BLaER1 treated with 17β-estradiol and CSF1 and Interleukin-3, amounts not matched to agents 10 nM and 100 nM (cell line): ENCODE data around the gene DDR1.
A peak's percentile ranks its signal among the peaks of the same experiment; 100 is the strongest.
"Not testable (repeated sequence)": the region's sequence is repeated elsewhere in the genome, so short reads cannot be mapped to it uniquely, and the experiment has no call there.

ENCODE experiments used
- H3K27ac ChIP-seq, 11 experiments: shearing (Covaris generic); formaldehyde crosslinking; 2 replicates each; pipeline ENCODE4 v1.8.1; 2022
- H3K27me3 ChIP-seq, 11 experiments: shearing (Covaris generic); formaldehyde crosslinking; 2 replicates each; pipeline ENCODE4 v1.8.1; 2022
- H3K36me3 ChIP-seq, 11 experiments: shearing (Covaris generic); formaldehyde crosslinking; 2 replicates each; pipeline ENCODE4 v1.8.1; 2022
- H3K4me1 ChIP-seq, 10 experiments: shearing (Covaris generic); formaldehyde crosslinking; 2 replicates each; pipeline ENCODE4 v1.8.1; 2022
- H3K4me2 ChIP-seq, 11 experiments: shearing (Covaris generic); formaldehyde crosslinking; 2 replicates each; pipeline ENCODE4 v1.8.1; 2022
- H3K4me3 ChIP-seq, 10 experiments: shearing (Covaris generic); formaldehyde crosslinking; 2 replicates each; pipeline ENCODE4 v1.8.1; 2022
- H3K9ac ChIP-seq, 11 experiments: shearing (Covaris generic); formaldehyde crosslinking; 2 replicates each; pipeline ENCODE4 v1.8.1; 2022
- H3K9me3 ChIP-seq, 11 experiments: shearing (Covaris generic); formaldehyde crosslinking; replicated peaks in 1 of 11; 2 replicates each; pipeline ENCODE4 v1.8.1; 2022
- H4K20me1 ChIP-seq, 11 experiments: shearing (Covaris generic); formaldehyde crosslinking; 2 replicates each; pipeline ENCODE4 v1.8.1; 2022
- Cebpa-rat ChIP-seq, 11 experiments: shearing (Covaris generic); IDR thresholded peaks; 2 replicates each; pipeline ENCODE4 v1.8.1; 2022

Gene DDR1

GRCh38 chr6:30898750-30899360 lies 14.5 kb downstream of the DDR1 start:
- H3K9ac ChIP-seq, result no peak overlapping the region

GRCh38 chr6:30900863-30901417 lies 16.6 kb downstream of the DDR1 start:
- Histone ChIP-seq H3K9me3 (no peaks in the 10 kb centered on the region), H3K9ac (no peak overlapping the region), H3K36me3 (peaks cover 31 to 43% (median 40%) of the 10 kb centered on the region in 11 experiments), H4K20me1 (no peaks in the 10 kb centered on the region), H3K4me2 (no peak overlapping the region), H3K27ac (no peak overlapping the region), H3K4me3 (no peak overlapping the region), H3K27me3 (no peaks in the 10 kb centered on the region), H3K4me1 (peaks cover 9 to 26% (median 20%) of the 10 kb centered on the region in 10 experiments; a peak in 18 of 20 replicates)
- TF ChIP-seq Cebpa-rat (IDR thresholded peaks at IDR 0.05), result no peak

More at GRCh38 chr6:30898750-30899360, 14.5 kb downstream of the DDR1 start:
- Histone ChIP-seq H4K20me1 (no peaks in the 10 kb centered on the region), H3K4me3 (no peak overlapping the region), H3K9me3 (no peaks in the 10 kb centered on the region), H3K36me3 (peaks cover 31 to 63% (median 61%) of the 10 kb centered on the region in 11 experiments), H3K27me3 (no peaks in the 10 kb centered on the region), H3K27ac (no peak overlapping the region), H3K4me1 (peaks cover 9 to 34% (median 23%) of the 10 kb centered on the region in 10 experiments; a peak in 18 of 20 replicates), H3K4me2 (no peak overlapping the region)
- TF ChIP-seq Cebpa-rat (IDR thresholded peaks at IDR 0.05), result no peak

GRCh38 chr6:30901436-30901835 lies 17.1 kb downstream of the DDR1 start:
- no peak overlapping the region for H3K4me3 ChIP-seq
- peaks cover 9 to 25% (median 19%) of the 10 kb centered on the region in 10 experiments; a peak in 18 of 20 replicates for H3K4me1 ChIP-seq
- H3K36me3 ChIP-seq, result peaks cover 27 to 38% (median 35%) of the 10 kb centered on the region in 11 experiments
- H3K4me2 ChIP-seq, result no peak overlapping the region; a peak in 1 of 22 replicates
- no peaks in the 10 kb centered on the region for H3K9me3 ChIP-seq
- TF ChIP-seq Cebpa-rat (IDR thresholded peaks at IDR 0.05), result no peak
- no peaks in the 10 kb centered on the region for H4K20me1 ChIP-seq
- no peak overlapping the region for H3K9ac ChIP-seq
- no peaks in the 10 kb centered on the region for H3K27me3 ChIP-seq
- H3K27ac ChIP-seq, result no peak overlapping the region

GRCh38 chr6:30902196-30902595 lies 17.9 kb downstream of the DDR1 start:
- H3K4me3 ChIP-seq, H3K27ac ChIP-seq, H4K20me1 ChIP-seq, H3K27me3 ChIP-seq, H3K9me3 ChIP-seq: not testable (repeated sequence)
- Histone ChIP-seq H3K36me3 (peaks cover 22 to 33% (median 30%) of the 10 kb centered on the region in 11 experiments), H3K4me1 (peaks cover 9 to 27% (median 19%) of the 10 kb centered on the region in 10 experiments; a peak in 18 of 20 replicates), H3K9ac (peak overlapping the region in 1 of 11 experiments; percentile 20; a peak in 1 of 22 replicates), H3K4me2 (peak overlapping the region in 9 of 11 experiments; percentile 29 to 84 (median 64); a peak in 17 of 22 replicates)

- no peak for TF ChIP-seq Cebpa-rat (IDR thresholded peaks at IDR 0.05)
- Histone ChIP-seq H3K4me1 (peaks cover 9 to 31% (median 24%) of the 10 kb centered on the region in 10 experiments; a peak in 18 of 20 replicates), H3K9ac (peak overlapping the region in 3 of 11 experiments; percentile 4 to 20 (median 7); a peak in 2 of 22 replicates), H3K4me2 (peak overlapping the region in 10 of 11 experiments; percentile 21 to 84 (median 61); a peak in 18 of 22 replicates), H3K4me3 (no peak overlapping the region), H3K36me3 (peaks cover 18 to 28% (median 25%) of the 10 kb centered on the region in 11 experiments), H3K27ac (peak overlapping the region in 1 of 11 experiments; percentile 4; a peak in 2 of 22 replicates), H3K27me3 (no peaks in the 10 kb centered on the region), H4K20me1 (no peaks in the 10 kb centered on the region), H3K9me3 (no peaks in the 10 kb centered on the region)
These were observed 18.4 kb downstream of the DDR1 start for GRCh38 chr6:30902709-30903108.

GRCh38 chr6:30903236-30903635 lies 18.9 kb downstream of the DDR1 start:
- Histone ChIP-seq H3K36me3 (peaks cover 13 to 22% (median 20%) of the 10 kb centered on the region in 11 experiments), H3K9me3 (no peaks in the 10 kb centered on the region), H3K27ac (no peak overlapping the region), H4K20me1 (no peaks in the 10 kb centered on the region), H3K4me1 (peaks cover 9 to 31% (median 25%) of the 10 kb centered on the region in 10 experiments; a peak in 18 of 20 replicates), H3K27me3 (no peaks in the 10 kb centered on the region), H3K9ac (no peak overlapping the region), H3K4me2 (peak overlapping the region in 9 of 11 experiments; percentile 29 to 84 (median 64); a peak in 17 of 22 replicates), H3K4me3 (no peak overlapping the region)
- no peak for TF ChIP-seq Cebpa-rat (IDR thresholded peaks at IDR 0.05)

GRCh38 chr6:30907290-30907757 lies 23.0 kb downstream of the DDR1 start:
- not testable (repeated sequence) for H3K9me3 ChIP-seq, H4K20me1 ChIP-seq, H3K27me3 ChIP-seq
- Histone ChIP-seq H3K27ac (peak overlapping the region in 6 of 11 experiments; percentile 6 to 76 (median 43); a peak in 9 of 22 replicates), H3K4me1 (peaks cover 25 to 38% (median 29%) of the 10 kb centered on the region in 10 experiments), H3K4me2 (peak overlapping the region; percentile 35 to 91 (median 55); a peak in 21 of 22 replicates), H3K36me3 (peaks cover 25 to 32% (median 28%) of the 10 kb centered on the region in 11 experiments), H3K9ac (peak overlapping the region in 7 of 11 experiments; percentile 8 to 88 (median 80); a peak in 8 of 22 replicates), H3K4me3 (peak overlapping the region; percentile 80 to 96 (median 88); a peak in 18 of 20 replicates)

- Histone ChIP-seq H3K4me1 (peaks cover 19 to 32% (median 23%) of the 10 kb centered on the region in 10 experiments), H3K36me3 (peaks cover 28 to 39% (median 34%) of the 10 kb centered on the region in 11 experiments), H3K9ac (peak within 1 kb of the TSS; percentile 77 to 90 (median 84)), H3K27me3 (no peaks in the 10 kb centered on the region), H4K20me1 (peaks cover 0 to 6% (median 0%) of the 10 kb centered on the region in 11 experiments; a peak in 3 of 22 replicates), H3K27ac (peak within 1 kb of the TSS; percentile 42 to 76 (median 60); a peak in 19 of 22 replicates), H3K4me3 (peak within 1 kb of the TSS; percentile 80 to 96 (median 88)), H3K4me2 (peak within 1 kb of the TSS; percentile 83 to 97 (median 91)), H3K9me3 (no peaks in the 10 kb centered on the region)
- TF ChIP-seq Cebpa-rat (IDR thresholded peaks at IDR 0.05), result no peak
These were observed 23.7 kb downstream of the DDR1 start, which contains the start of gene GTF2H4 for GRCh38 chr6:30907758-30908591. TSS of gene GTF2H4 (plus strand) at chr6:30908207.
